ENCODE results near the gene NFYA. TPM values are rescaled to one million over a fixed set of nuclear protein-coding genes. Genes with fewer than 3 reads are reported as not detected.

Gene NFYA
- total RNA-seq, 3 donors from 2014 or later = 28.6 to 33.4 (median 29.8) TPM

- Histone ChIP-seq H3K4me1 (no peaks in the 10 kb centered on the region), H3K36me3 (no peaks in the 10 kb centered on the region), H3K4me3 (no peak overlapping the region), H3K9me3 (no peaks in the 10 kb centered on the region), H3K27ac (no peak overlapping the region), H3K27me3 (no peaks in the 10 kb centered on the region)
- intact Hi-C loops (cut with DNase I; ENCODE audit: low total_unique reads) = no loop called here
- TF ChIP-seq, protein P1, sequence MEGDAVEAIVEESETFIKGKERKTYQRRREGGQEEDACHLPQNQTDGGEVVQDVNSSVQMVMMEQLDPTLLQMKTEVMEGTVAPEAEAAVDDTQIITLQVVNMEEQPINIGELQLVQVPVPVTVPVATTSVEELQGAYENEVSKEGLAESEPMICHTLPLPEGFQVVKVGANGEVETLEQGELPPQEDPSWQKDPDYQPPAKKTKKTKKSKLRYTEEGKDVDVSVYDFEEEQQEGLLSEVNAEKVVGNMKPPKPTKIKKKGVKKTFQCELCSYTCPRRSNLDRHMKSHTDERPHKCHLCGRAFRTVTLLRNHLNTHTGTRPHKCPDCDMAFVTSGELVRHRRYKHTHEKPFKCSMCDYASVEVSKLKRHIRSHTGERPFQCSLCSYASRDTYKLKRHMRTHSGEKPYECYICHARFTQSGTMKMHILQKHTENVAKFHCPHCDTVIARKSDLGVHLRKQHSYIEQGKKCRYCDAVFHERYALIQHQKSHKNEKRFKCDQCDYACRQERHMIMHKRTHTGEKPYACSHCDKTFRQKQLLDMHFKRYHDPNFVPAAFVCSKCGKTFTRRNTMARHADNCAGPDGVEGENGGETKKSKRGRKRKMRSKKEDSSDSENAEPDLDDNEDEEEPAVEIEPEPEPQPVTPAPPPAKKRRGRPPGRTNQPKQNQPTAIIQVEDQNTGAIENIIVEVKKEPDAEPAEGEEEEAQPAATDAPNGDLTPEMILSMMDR (IDR thresholded peaks at IDR 0.05) = no peak
- TF ChIP-seq POLR2A (IDR thresholded peaks at IDR 0.05) = no peak
- no peak for TF ChIP-seq POLR2AphosphoS5 (IDR thresholded peaks at IDR 0.05)
- no peak for DNase-seq (ENCODE audit: low spot score in 2 of 2)
Measured at GRCh38 chr6:41077536-41077935, 4.8 kb downstream of the NFYA start.

GRCh38 chr6:41078101-41078500 lies 5.3 kb downstream of the NFYA start:
- no peaks in the 10 kb centered on the region for H3K9me3 ChIP-seq
- H3K4me1 ChIP-seq = no peaks in the 10 kb centered on the region
- DNase-seq (ENCODE audit: low spot score in 2 of 2) = no peak
- H3K27me3 ChIP-seq = no peaks in the 10 kb centered on the region
- H3K27ac ChIP-seq = no peak overlapping the region
- H3K36me3 ChIP-seq = no peaks in the 10 kb centered on the region
- intact Hi-C loops (cut with DNase I; ENCODE audit: low total_unique reads) = no loop called here
- no peak for TF ChIP-seq POLR2A (IDR thresholded peaks at IDR 0.05)
- TF ChIP-seq, protein P1 (IDR thresholded peaks at IDR 0.05) = no peak
- H3K4me3 ChIP-seq = no peak overlapping the region

- Histone ChIP-seq H3K4me3 (no peak overlapping the region), H3K36me3 (no peaks in the 10 kb centered on the region), H3K27me3 (no peaks in the 10 kb centered on the region), H3K4me1 (no peaks in the 10 kb centered on the region), H3K27ac (no peak overlapping the region), H3K9me3 (no peaks in the 10 kb centered on the region)
- intact Hi-C loops (cut with DNase I; ENCODE audit: low total_unique reads) = no loop called here
- no peak for DNase-seq (ENCODE audit: low spot score in 2 of 2)
- TF ChIP-seq POLR2A (IDR thresholded peaks at IDR 0.05) (no peak), POLR2AphosphoS5 (IDR thresholded peaks at IDR 0.05) (no peak)
- TF ChIP-seq, protein P1 (IDR thresholded peaks at IDR 0.05) = no peak
Measured at GRCh38 chr6:41079080-41079479, 6.3 kb downstream of the NFYA start.

- TF ChIP-seq, protein P1 (IDR thresholded peaks at IDR 0.05) = no peak
- TF ChIP-seq POLR2A (IDR thresholded peaks at IDR 0.05) (no peak), POLR2AphosphoS5 (IDR thresholded peaks at IDR 0.05) (no peak)
- H3K36me3 ChIP-seq = no peaks in the 10 kb centered on the region
- intact Hi-C loops (cut with DNase I; ENCODE audit: low total_unique reads) = no loop called here
- H3K9me3 ChIP-seq = no peaks in the 10 kb centered on the region
- H3K27me3 ChIP-seq = no peaks in the 10 kb centered on the region
- no peak overlapping the region for H3K27ac ChIP-seq
- DNase-seq (ENCODE audit: low spot score in 2 of 2) = no peak
- no peak overlapping the region for H3K4me3 ChIP-seq
- no peaks in the 10 kb centered on the region for H3K4me1 ChIP-seq
Measured at GRCh38 chr6:41080621-41081020, 7.8 kb downstream of the NFYA start.

DNA sequence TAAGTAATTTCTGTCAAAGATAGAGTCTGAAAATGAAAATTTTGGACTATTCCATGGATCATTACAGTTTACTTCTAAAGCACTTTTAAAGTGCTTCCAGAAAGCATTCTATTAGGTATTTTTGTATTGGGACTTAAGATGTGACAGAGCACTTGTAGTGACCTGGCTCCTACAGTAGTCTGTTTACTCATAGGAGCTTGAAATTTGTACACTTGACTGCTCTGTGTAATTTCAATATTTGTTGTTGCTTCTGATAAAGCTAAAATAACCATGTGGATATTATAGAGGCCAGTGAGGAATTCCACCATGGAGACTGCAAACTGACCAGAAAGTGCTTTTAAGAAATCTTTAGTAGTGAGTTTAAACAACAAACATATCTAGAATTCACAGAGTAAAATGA lies 10.3 kb downstream of the NFYA start:
- Histone ChIP-seq H3K27ac (no peak overlapping the region), H3K27me3 (no peaks in the 10 kb centered on the region), H3K36me3 (no peaks in the 10 kb centered on the region), H3K9me3 (no peaks in the 10 kb centered on the region), H3K4me3 (no peak overlapping the region), H3K4me1 (no peaks in the 10 kb centered on the region)
- TF ChIP-seq, protein P1 (IDR thresholded peaks at IDR 0.05) = no peak
- no peak for TF ChIP-seq POLR2A (IDR thresholded peaks at IDR 0.05)
- TF ChIP-seq POLR2AphosphoS5 (IDR thresholded peaks at IDR 0.05) = no peak
- no peak for DNase-seq (ENCODE audit: low spot score in 2 of 2)
- intact Hi-C loops (cut with DNase I; ENCODE audit: low total_unique reads) = no loop called here
